ENCODE measurements around the gene MLXIP.

The MLXIP gene

DNA sequence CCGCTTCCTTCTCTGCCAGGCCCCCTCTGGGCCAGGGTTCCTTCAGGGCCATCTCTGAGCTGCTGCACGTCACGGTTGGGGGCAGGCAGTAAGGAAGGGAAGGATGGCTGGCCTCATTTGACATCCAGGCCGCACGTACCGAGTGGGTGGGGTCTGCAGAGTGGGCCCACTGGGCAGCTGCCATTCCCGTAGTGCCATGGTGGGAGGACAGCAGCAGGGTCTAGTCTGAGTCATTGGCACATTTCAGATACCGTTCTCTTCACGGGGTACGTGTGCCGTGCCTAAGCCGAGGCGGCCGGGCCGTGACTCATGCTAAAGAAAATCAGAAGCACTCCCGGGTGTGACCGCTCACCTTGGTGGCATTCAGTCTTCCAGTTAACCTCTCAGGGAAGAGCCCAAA lies 51.6 kb downstream of the MLXIP start:
- DNase-seq (no peak), ATAC-seq (no peak)
- Mint-ChIP-seq H3K4me3 (no peak overlapping the region), H3K9me3 (no peaks in the 10 kb centered on the region), H3K27me3 (no peaks in the 10 kb centered on the region), H3K36me3 (ENCODE audit: low read depth) (peaks cover 20% of the 10 kb centered on the region), H3K4me1 (peaks cover 12% of the 10 kb centered on the region), H3K27ac (no peak overlapping the region)

DNA sequence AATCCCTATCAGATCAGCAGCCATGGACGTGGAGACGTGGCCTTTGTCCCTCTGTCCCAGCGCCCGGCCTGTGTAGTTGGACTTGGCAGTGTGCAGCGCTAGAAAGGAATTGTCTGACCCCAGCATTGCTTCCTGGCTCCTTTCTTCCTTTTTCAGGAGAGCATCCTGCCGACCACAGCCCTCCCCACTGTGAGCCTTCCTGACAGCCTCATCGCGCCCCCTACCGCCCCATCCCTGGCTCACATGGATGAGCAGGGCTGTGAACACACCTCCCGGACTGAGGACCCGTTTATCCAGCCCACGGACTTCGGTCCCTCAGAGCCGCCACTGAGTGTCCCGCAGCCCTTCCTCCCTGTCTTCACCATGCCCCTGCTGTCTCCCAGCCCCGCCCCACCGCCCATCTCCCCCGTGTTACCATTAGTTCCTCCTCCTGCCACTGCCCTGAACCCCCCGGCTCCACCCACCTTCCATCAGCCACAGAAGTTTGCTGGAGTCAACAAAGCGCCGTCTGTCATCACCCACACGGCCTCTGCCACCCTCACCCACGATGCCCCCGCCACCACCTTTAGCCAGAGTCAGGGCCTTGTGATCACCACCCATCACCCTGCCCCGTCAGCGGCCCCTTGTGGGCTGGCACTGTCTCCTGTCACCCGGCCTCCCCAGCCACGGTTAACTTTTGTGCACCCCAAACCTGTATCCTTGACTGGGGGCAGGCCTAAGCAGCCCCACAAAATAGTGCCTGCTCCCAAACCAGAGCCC lies 54.8 kb downstream of the MLXIP start:
- Mint-ChIP-seq H3K4me3 (no peak overlapping the region), H3K27ac (no peak overlapping the region), H3K4me1 (no peaks in the 10 kb centered on the region), H3K36me3 (ENCODE audit: low read depth) (peaks cover 17% of the 10 kb centered on the region), H3K27me3 (no peaks in the 10 kb centered on the region), H3K9me3 (no peaks in the 10 kb centered on the region)
- DNase-seq (no peak), ATAC-seq (no peak)

DNA sequence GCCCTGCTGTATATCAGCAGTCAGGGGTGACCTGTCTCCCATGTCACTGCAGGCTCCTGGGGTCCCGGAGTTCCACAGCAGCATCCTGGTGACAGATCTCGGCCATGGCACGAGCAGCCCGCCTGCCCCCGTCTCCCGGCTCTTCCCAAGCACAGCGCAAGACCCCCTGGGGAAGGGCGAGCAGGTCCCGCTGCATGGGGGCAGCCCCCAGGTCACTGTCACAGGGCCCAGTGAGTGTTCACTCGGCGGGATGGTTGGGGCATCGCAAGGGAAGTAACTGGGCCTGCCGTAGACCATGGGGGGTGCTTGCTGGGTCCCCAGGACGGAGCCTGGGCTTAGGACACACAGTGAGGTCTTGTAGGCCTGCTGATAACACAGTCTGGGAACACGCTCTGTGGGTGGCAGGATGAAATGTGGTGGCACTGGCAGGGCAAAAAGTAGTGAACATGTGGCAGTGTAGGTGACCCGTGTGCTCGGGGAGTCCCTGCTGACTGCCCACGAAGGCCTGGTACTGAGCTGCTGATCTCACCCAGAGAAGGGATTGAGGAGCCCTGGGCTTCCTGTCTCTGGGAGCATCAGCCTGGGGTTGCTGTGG lies 57.0 kb downstream of the MLXIP start:
- no peaks in the 10 kb centered on the region for H3K4me1 Mint-ChIP-seq
- no peak overlapping the region for H3K4me3 Mint-ChIP-seq
- H3K27ac Mint-ChIP-seq, result no peak overlapping the region
- H3K27me3 Mint-ChIP-seq, result no peaks in the 10 kb centered on the region
- DNase-seq, result no peak
- H3K9me3 Mint-ChIP-seq, result no peaks in the 10 kb centered on the region
- ATAC-seq, result no peak
- peaks cover 12% of the 10 kb centered on the region for H3K36me3 Mint-ChIP-seq (ENCODE audit: low read depth)

DNA sequence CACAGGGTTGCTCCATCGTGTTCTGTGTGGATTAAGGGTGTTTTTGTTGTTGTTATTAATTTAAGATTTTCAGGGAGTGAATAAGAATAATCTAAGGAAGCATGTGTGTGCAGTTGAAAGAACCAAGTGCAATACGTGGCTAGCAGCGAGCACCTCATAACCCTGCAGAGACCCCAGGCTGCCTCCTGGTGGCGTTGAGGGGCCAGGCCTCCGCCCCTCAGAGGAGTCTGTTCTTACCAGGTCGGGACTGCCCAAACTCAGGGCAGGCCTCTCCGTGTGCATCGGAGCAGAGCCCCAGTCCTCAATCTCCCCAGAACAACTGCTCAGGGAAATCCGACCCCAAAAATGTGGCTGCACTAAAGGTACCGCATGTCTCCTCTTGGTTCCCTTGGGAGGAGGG lies 58.7 kb downstream of the MLXIP start:
- DNase-seq, result no peak
- peaks cover 10% of the 10 kb centered on the region for H3K36me3 Mint-ChIP-seq (ENCODE audit: low read depth)
- no peak overlapping the region for H3K4me3 Mint-ChIP-seq
- H3K9me3 Mint-ChIP-seq, result no peaks in the 10 kb centered on the region
- no peak for ATAC-seq
- no peaks in the 10 kb centered on the region for H3K4me1 Mint-ChIP-seq
- H3K27ac Mint-ChIP-seq, result no peak overlapping the region
- no peaks in the 10 kb centered on the region for H3K27me3 Mint-ChIP-seq

DNA sequence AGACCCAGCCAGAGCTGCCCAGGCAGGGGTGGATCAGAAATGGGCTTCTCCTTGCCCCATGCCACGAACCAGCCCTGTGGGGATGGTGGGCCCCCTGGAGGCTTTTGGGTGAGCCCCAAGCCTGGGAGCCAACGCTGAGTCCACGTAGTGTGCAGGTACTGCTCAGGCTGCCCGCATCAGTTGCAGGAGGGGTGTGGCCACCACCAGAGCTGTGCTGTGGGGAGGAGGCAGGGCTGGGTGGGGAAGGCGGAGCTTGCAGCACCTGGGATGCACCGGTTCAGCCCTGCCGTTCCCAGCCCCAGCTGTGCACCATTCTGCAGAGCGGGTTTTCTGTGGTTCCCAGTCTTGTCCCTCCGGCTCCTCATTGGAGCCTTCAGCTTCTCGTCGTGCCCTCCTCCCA lies 59.1 kb downstream of the MLXIP start:
- Mint-ChIP-seq H3K4me1 (no peaks in the 10 kb centered on the region), H3K4me3 (no peak overlapping the region), H3K9me3 (no peaks in the 10 kb centered on the region), H3K36me3 (ENCODE audit: low read depth) (peaks cover 9% of the 10 kb centered on the region), H3K27me3 (no peaks in the 10 kb centered on the region), H3K27ac (no peak overlapping the region)
- ATAC-seq (peak; percentile 39), DNase-seq (no peak)

DNA sequence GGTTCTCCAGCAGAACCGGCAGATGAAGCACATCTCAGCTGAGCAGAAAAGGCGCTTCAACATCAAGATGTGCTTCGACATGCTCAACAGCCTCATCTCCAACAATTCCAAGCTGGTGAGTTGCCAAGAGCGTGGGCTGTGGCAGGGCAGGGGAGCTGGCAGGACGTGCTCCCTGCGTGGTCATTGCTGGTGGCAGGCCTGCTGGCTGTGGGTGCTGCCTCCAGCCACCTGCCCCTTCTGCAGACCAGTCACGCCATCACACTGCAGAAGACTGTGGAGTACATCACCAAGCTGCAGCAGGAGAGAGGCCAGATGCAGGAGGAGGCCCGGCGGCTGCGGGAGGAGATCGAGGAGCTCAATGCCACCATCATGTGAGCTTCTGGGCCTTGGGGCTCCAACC lies 59.6 kb downstream of the MLXIP start:
- Mint-ChIP-seq H3K4me1 (no peaks in the 10 kb centered on the region), H3K27me3 (no peaks in the 10 kb centered on the region), H3K4me3 (no peak overlapping the region), H3K27ac (no peak overlapping the region), H3K9me3 (no peaks in the 10 kb centered on the region), H3K36me3 (ENCODE audit: low read depth) (peaks cover 9% of the 10 kb centered on the region)
- no peak for ATAC-seq
- DNase-seq, result no peak

DNA sequence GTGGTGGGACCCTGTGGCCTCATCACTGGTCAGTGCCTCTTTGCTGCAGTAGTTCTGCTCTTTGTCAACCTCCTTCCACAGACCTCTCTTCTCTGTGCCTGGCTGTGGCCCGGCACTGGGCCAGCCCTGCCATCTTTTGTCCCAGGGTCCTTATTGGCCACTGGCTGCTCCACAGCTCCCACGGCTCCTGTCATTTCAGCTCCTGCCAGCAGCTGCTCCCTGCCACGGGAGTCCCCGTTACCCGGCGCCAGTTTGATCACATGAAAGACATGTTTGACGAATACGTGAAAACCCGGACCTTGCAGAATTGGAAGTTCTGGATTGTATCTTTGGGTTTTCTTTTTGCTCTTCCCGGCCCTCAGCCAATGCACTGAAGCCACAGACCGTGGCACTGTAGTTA lies 60.1 kb downstream of the MLXIP start:
- Mint-ChIP-seq H3K27me3 (no peaks in the 10 kb centered on the region), H3K9me3 (no peaks in the 10 kb centered on the region), H3K4me1 (no peaks in the 10 kb centered on the region), H3K4me3 (no peak overlapping the region), H3K36me3 (ENCODE audit: low read depth) (peaks cover 7% of the 10 kb centered on the region), H3K27ac (no peak overlapping the region)
- DNase-seq, result no peak
- ATAC-seq, result no peak

DNA sequence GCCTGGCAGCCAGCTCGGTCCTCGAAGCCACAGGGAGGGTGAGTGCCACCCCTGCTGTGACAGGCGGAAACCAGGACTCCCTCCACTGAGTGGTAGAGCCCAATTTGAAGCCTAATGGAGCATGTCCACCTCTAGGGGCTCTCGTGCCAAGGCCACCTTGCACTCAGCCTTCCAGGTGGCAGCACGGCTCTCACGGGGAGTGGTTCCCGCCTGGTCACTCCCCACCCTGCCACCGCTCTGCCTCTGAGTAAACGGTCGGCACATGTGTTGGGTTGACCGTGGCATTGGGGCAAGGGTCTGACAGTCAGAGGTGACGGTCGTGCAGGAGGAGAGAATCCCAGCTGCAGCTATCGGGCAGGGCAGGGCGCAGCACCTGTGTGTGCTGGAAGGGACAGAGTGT lies 60.7 kb downstream of the MLXIP start:
- no peak for ATAC-seq
- Mint-ChIP-seq H3K27ac (no peak overlapping the region), H3K4me3 (no peak overlapping the region), H3K36me3 (ENCODE audit: low read depth) (peaks cover 7% of the 10 kb centered on the region), H3K9me3 (no peaks in the 10 kb centered on the region), H3K4me1 (no peaks in the 10 kb centered on the region), H3K27me3 (no peaks in the 10 kb centered on the region)
- DNase-seq, result no peak

DNA sequence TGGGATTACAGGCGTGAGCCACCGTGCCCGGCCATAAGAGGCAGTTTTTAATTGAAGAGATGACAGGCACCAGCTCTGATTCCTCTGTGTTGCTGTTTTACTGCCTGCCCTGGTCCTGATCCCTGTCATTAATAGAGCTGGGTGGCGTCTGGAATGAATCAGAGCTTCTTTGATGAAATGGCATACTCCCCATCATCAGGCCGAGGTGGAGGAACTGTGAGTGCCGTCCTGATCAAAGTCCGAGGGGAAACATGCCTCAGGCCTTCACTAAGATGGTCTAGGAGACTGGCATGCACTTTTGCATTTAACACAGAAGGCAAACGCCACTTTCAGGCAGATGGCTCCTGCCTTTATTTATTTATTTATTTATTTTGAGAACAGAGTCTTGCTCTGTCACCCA lies 61.4 kb downstream of the MLXIP start:
- Mint-ChIP-seq H3K27ac (no peak overlapping the region), H3K4me1 (no peaks in the 10 kb centered on the region), H3K4me3 (no peak overlapping the region), H3K27me3 (no peaks in the 10 kb centered on the region), H3K9me3 (no peaks in the 10 kb centered on the region), H3K36me3 (ENCODE audit: low read depth) (peaks cover 5% of the 10 kb centered on the region)
- ATAC-seq (no peak), DNase-seq (no peak)

DNA sequence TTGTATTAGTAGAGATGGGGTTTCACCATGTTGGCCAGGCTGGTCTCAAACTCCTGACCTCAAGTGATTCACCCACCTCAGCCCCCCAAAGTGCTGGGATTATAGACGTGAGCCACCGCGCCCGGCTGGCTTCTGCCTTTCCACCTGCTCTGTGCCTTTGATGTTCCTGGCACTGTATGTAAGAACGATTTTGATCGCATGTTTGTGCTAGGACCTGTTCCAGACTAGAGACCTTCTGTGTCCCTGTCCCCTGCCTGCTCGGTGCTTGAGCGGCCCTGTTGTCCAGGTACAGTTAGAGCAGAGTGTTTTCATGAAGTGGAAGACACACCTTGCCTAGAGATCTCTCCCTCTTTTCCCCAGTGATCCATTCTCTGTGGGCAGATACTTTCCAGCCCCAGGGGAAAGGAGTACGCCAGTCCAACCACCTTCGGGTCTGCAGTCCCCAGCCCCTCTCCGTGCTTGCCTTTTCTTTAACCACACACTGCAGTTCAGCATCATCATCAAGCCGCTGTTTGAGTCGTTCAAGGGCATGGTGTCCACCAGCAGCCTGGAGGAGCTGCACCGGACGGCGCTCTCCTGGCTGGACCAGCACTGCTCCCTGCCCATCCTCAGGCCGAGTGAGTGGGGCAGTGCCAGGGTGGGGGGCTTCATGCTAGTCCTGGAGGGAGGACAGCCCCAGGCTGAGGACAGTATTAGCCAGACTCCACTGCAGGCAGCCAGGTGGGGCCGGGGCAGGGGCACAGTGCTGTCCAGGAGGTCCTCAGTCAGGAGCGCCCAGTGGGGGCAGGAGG lies 62.1 kb downstream of the MLXIP start:
- DNase-seq, result no peak
- peaks cover 4% of the 10 kb centered on the region for H3K36me3 Mint-ChIP-seq (ENCODE audit: low read depth)
- no peaks in the 10 kb centered on the region for H3K9me3 Mint-ChIP-seq
- H3K4me3 Mint-ChIP-seq, result no peak overlapping the region
- H3K4me1 Mint-ChIP-seq, result no peaks in the 10 kb centered on the region
- H3K27ac Mint-ChIP-seq, result no peak overlapping the region
- no peaks in the 10 kb centered on the region for H3K27me3 Mint-ChIP-seq
- ATAC-seq, result no peak

DNA sequence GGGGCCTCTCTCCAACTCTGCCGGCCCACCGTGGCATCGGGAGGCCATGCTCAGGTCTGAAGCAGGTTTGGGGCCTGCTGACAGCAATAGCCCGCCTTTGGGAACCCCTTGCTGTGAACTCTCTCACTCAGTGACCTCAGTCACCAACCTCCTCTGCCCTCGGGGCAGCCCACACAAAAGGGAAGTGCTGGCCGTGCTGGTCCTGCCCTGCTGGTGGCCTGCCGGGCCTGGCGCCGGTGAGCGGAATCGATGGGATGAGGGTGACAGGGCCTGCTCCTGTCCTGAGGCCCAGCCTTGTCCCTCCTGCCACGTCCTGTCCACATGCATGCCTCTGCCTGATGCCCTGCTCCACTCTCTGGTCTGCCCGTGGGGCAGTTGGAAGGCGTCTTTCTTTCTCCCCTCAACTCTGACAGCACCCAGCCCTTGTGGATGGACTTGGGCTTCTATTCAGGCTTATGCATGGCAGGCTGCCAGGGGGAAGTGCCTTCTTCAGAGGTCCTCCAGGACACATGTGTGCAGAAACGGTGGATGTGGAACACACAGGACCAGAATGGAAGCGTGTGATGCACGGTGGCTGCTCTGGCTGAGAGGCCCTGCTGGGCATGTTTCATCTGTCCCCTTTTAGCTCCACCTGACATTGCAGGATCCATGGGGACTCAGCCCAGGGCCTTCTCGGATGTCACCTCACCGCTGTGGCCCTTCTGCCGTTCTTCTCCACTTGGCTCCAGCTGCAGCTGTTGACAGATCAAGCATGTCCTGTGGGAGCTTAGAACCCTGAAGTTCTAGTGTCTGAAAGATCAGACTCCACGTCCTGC lies 63.6 kb downstream of the MLXIP start:
- Mint-ChIP-seq H3K9me3 (no peaks in the 10 kb centered on the region), H3K36me3 (ENCODE audit: low read depth) (peaks cover 4% of the 10 kb centered on the region), H3K27me3 (no peaks in the 10 kb centered on the region), H3K4me3 (no peak overlapping the region), H3K27ac (no peak overlapping the region), H3K4me1 (peaks cover under 1% of the 10 kb centered on the region)
- DNase-seq, result no peak
- no peak for ATAC-seq

DNA sequence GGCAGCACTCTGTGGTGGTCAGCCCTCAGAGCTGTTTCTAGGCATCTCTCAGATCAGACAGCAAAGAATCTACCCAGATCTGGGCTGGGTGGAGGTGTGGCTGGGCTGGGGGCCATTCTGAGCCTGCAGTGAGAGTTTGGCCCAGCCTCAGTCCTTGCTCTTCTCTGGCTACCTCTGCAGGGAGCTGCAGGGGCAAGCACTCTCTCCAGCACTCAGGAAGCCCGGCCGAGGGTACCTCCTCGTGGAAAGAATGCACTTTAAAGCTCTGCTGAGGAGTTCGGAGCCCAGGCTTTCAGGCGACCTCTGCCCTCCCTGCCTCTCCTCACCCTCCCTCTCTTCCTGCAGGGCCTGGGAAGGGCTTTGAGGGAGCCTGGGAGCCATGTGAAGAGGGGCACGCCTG lies 64.3 kb downstream of the MLXIP start:
- Mint-ChIP-seq H3K4me3 (no peak overlapping the region), H3K27ac (no peak overlapping the region), H3K36me3 (ENCODE audit: low read depth) (peaks cover 4% of the 10 kb centered on the region), H3K27me3 (no peaks in the 10 kb centered on the region), H3K9me3 (no peaks in the 10 kb centered on the region), H3K4me1 (peaks cover 2% of the 10 kb centered on the region)
- DNase-seq (no peak), ATAC-seq (no peak)

DNA sequence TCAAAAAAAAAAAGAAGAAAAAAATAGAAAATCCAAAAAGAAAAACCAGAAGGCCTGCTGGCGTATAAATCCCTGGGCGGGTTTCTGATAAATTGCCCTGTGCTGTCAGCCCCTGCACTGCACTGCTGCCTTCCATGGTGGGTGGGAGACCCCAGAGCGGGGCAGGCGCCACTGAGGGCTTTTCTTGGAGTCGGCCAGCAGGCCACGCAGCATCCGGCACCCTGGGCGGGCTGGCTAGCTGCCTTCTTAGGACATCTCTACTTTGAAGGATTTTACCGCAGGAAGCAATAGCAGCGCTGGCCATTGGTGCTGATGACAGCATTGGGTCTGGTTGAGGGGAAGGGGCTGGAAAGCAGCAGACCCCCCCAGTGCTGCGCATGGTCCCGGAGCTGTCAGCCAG lies 66.3 kb downstream of the MLXIP start:
- ATAC-seq, result no peak
- peaks cover 4% of the 10 kb centered on the region for H3K36me3 Mint-ChIP-seq (ENCODE audit: low read depth)
- no peak overlapping the region for H3K4me3 Mint-ChIP-seq
- no peaks in the 10 kb centered on the region for H3K27me3 Mint-ChIP-seq
- no peak overlapping the region for H3K27ac Mint-ChIP-seq
- DNase-seq, result no peak
- H3K4me1 Mint-ChIP-seq, result peaks cover 2% of the 10 kb centered on the region
- no peaks in the 10 kb centered on the region for H3K9me3 Mint-ChIP-seq

DNA sequence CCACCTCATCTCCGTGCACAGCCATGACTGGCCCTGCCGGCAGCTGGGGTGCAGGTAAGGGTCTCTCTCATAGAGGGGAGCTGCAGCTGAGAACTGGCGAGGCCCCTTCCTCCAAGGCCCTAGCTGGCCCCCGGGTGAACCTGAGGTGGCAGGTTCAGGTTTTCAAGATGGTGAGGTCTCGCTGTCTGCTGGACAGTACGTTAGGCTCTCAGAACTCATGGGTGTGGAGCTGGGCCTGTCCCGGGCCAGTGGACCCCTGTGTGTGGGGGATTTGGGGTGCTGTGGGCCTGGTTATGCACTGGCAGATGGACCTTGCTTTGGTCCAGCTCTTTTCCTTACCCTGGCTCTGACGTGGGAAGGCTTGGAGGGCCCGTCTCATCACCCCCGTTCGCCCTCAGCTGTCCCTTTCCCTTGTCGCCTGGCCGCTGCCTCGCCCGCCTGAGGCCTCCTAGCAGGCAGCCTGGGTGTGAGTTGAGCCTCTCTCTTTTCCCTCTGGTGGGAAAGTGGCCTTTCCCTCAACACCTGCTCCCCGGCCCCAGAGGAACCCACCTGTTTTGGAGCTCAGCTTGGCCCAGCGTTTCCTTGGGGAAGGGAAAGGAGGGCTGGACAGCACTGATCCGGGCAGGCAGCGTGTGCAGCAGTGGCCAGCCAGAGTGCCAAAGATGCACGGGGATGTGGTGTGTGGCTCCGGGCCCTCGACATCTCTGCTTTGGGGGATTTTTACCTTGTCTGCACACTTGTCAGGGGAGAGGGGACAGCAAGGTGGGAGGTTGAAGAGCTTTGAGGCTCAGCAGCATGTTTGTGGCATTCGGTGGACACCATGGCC lies 67.2 kb downstream of the MLXIP start:
- no peaks in the 10 kb centered on the region for H3K9me3 Mint-ChIP-seq
- ATAC-seq, result no peak
- H3K27me3 Mint-ChIP-seq, result no peaks in the 10 kb centered on the region
- peaks cover under 1% of the 10 kb centered on the region for H3K36me3 Mint-ChIP-seq (ENCODE audit: low read depth)
- peaks cover 2% of the 10 kb centered on the region for H3K4me1 Mint-ChIP-seq
- no peak overlapping the region for H3K4me3 Mint-ChIP-seq
- no peak for DNase-seq
- H3K27ac Mint-ChIP-seq, result peak overlapping the region; percentile 35

All from activated naive CD8-positive, alpha-beta T cell treated with anti-CD3 and anti-CD28 coated beads, Interleukin-2, amount 50 U/mL, for 24 hours (primary cell).